ENCODE measurements around the gene DLG2. TPM values are rescaled to one million over a fixed set of nuclear protein-coding genes. Genes with fewer than 3 reads are reported as not detected.

The DLG2 gene
- polyA plus RNA-seq, 4 donors = 10.8 to 15.6 (median 12.2) TPM

DNA sequence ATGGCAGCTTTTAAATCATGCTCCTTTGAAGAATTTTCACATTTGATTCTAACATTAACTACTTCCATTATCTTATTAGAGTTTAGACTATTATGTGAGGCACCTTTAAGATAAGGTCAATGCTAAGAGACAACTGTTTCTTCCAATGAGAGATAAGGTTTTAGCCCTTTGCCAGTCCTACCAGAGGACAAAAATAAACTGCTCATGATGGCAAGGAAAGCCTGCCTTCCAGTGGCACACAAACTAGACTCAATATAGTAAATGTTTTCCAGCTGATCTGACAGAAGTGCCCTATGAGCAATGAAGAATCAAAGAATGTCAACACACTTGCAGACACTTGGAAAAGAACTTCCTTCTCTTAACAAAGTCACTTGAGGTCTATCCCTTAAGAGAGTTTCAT is 1188.6 kb downstream of the DLG2 start:
- no peak for DNase-seq (ENCODE audit: low read depth in 4 of 4, low spot score in 2 of 4)

DNA sequence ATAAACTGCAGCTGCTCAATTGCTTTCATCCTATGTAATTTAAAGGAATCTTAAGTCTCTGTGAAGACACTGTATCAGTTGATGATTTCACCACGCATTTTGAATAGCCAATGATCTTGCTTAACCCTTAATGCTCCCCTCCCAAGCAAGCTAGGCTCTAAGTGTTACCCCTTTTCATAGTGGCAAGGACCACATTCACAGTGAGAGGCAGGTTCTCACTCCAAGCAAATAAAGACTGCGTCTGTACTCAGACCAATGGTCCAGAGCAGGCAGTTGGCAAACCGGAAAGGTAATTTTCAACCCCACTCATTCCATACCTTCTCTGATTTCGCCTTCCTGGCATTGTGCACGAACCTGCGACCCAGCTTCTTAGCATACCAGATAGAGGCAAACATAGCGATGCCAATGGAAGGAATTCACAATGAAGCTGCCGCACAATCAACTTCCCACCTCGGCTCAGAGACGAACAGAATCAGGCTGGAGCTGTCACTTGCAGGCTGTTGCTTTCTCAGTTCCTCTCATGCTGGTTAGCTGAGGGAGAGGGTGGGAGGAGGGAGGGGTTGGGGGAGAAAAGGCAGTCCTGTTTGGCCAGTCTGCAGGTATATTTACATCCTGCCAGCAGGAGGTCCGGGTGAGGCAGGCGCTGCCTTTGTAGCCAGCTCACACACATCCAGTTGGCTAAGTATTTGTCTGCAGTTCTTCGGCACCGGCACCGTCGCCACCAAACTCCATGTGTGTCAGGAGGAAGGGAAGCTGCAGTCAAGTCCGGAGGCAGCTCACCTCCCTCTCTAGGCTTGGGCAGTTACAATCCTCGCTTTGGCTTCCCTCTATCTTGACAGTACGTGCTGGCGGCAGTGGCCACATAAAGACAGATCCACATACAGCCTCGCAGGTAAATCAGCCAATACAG is 1189.8 kb downstream of the DLG2 start:
- DNase-seq (ENCODE audit: low read depth in 4 of 4, low spot score in 2 of 4) = peak in 3 of 4 donors; percentile 2 to 38 (median 23)

DNA sequence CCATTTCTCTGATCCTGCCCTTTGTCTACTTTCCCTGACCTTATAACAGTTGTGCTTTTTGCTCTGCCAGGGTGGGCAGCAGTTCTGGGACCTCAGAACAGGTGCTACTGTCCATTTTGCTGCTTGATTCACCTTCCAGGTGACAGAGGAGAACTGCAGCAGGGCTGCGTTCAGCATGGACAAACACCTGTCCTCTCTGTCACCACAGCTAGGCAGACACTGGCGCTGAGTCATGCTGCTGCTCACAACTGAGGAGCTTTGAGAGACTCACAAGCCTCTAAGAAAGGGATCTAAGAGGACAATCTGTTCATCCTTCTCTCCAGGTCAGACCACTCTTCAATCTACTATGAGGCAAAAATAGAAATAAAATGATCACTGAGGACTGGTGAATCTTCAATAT is 1196.5 kb downstream of the DLG2 start:
- DNase-seq (ENCODE audit: low read depth in 4 of 4, low spot score in 2 of 4) = no peak

DNA sequence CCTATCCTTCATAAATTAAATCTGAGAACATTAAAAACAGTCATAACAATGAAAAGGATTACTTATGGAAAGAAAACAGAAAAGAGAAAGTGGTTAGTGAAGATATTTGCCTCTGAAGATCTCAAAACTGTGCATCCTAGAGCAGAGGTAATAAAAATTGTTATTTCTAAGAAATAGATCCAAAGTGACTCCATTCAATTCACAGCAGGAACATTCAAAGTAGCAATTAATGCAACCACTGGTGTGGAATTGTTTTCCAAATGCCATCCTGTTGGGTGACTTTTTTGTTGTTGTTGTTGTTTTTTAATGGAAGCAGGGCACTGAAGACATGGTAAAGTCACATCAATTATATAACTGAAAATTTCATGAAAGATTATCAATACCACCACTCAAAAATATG is 1201.5 kb downstream of the DLG2 start:
- no peak for DNase-seq (ENCODE audit: low read depth in 4 of 4, low spot score in 2 of 4)

GRCh38 chr11:84420271-84420670 is 1206.9 kb downstream of the DLG2 start:
- DNase-seq (ENCODE audit: low read depth in 4 of 4, low spot score in 2 of 4) = peak; percentile 20 to 36 (median 30)

DNA sequence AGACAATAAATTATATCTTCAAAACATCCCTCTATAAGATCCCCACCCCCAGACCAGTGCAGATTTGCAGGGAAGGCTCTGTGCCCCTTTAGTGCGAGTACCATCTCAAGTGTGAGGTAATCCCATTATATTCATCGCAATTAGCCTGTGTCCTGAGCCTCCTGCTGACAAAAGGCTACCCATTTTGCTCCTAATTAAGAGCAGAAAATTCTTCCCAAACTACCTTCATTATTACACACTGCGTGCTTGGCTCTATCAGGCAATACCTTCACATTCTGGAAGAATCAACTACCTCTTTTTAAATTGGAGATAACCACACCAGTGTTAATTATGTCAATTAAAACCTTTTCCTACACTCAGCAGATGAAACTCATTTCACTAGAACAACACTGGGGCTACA is 1207.5 kb downstream of the DLG2 start:
- no peak for DNase-seq (ENCODE audit: low read depth in 4 of 4, low spot score in 2 of 4)

DNA sequence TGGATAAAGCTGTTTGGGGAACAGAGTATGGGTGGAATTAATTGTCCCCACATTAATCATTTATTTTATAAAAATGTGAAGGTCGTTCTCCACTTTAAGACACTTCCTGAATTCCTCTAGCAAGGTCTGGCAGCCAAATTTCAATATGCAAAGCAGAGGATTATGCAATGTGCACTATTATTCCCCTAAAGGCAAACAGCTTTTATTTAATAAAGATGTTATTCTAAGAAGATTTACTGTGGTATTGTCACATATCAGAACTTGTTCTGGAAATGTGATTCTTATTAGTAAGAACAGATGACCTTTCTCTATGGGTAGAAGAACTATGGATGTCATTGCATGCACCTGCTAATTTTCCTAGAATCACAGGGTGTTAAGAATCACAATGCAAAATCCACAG is 1212.2 kb downstream of the DLG2 start:
- DNase-seq (ENCODE audit: low read depth in 4 of 4, low spot score in 2 of 4) = no peak

GRCh38 chr11:84413549-84413948 is 1213.6 kb downstream of the DLG2 start:
- no peak for DNase-seq (ENCODE audit: low read depth in 4 of 4, low spot score in 2 of 4)

DNA sequence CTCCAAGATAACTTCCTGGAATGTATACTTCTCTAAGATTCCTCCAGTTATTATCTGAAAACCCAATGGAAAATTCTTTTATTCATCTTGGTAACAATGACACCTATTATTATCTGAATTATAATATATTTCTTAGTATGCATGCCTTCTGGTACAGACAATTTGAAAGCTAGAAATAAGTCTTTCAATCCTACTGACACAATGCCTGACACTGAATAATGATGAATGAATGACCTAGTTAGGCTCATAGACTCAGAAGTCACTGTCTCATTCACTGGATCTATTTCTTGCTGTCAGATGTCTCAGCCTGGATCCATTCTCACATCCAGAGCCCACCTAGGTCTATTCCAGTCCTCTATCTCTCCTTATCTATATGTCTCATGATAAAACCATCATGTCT is 1214.3 kb downstream of the DLG2 start:
- no peak for DNase-seq (ENCODE audit: low read depth in 4 of 4, low spot score in 2 of 4)

GRCh38 chr11:84408946-84409411 is 1218.2 kb downstream of the DLG2 start:
- DNase-seq (ENCODE audit: low read depth in 4 of 4, low spot score in 2 of 4) = no peak

GRCh38 chr11:84407091-84407490 is 1220.1 kb downstream of the DLG2 start:
- no peak for DNase-seq (ENCODE audit: low read depth in 4 of 4, low spot score in 2 of 4)

DNA sequence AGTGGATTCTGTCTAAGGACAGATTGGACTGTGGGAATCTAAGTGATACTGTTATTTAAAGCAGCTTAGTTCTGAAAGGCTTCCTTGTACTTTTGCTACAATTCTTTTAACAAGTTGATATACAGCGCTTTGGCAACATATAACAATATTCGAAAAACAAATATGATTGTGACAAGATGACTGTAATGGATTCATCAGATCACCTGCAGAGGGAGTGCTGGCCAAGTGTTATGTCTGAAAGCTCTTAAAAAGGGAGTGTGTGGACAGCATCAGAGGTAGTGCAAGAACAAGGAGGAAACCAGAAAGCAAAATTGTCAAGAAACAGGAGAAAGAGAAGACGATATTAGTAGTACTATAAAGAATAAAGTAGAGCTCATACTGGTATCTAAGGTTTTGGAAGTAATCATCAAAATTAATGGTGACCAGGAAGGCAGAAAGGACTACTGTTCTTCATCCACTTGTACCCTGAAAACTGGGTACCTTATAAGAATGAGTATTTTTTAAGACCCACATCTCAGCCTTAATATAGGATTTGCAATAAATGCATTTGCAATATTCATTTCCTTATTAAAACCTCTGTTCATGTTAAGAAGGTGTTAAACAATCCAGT is 1229.0 kb downstream of the DLG2 start:
- DNase-seq (ENCODE audit: low read depth in 4 of 4, low spot score in 2 of 4) = no peak

GRCh38 chr11:84396521-84396920 is 1230.6 kb downstream of the DLG2 start:
- no peak for DNase-seq (ENCODE audit: low read depth in 4 of 4, low spot score in 2 of 4)

- no peak for DNase-seq (ENCODE audit: low read depth in 4 of 4, low spot score in 2 of 4)
Observed at GRCh38 chr11:84390441-84391078, 1236.6 kb downstream of the DLG2 start.

GRCh38 chr11:84389696-84390095 is 1237.4 kb downstream of the DLG2 start:
- no peak for DNase-seq (ENCODE audit: low read depth in 4 of 4, low spot score in 2 of 4)

DNA sequence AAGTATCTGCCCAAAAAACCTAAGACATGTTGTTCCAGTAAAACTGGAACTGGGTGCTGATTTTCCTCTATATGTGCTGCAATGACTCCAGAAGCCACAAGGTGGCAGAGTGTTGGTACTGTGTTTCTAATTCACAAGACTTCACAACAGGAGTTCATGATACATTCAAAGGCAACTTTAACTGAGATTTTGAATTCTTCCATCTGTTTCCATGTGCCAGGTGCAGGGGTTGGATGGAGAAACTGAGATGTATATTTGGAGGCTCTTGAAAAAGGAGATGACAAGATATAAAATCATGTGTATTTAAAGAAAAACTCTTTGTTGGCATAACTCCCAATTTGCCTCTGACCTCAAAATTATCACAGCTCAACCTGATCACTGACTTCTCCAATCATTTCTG is 1242.4 kb downstream of the DLG2 start:
- peak in 1 of 4 donors; percentile 20 for DNase-seq (ENCODE audit: low read depth in 4 of 4, low spot score in 2 of 4)

DNA sequence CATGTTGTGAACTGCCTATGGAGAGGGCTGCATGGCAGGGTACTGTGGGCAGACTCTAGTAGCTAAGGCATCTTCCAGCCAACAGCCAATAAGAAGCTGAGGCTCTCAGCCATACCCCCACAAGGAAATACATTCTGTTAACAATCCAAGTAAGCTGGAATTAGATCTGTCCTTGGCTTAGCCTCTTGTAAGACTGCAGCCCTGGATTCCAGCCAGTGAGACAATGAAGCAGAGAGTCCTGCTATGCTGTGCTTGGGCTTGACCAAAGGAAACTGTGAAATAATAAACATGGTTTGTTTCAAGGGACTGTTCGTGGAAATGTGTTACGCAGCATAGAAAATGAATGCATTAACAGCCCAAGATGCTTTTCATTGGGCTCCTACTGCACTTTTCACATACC is 1243.6 kb downstream of the DLG2 start:
- DNase-seq (ENCODE audit: low read depth in 4 of 4, low spot score in 2 of 4) = no peak

DNA sequence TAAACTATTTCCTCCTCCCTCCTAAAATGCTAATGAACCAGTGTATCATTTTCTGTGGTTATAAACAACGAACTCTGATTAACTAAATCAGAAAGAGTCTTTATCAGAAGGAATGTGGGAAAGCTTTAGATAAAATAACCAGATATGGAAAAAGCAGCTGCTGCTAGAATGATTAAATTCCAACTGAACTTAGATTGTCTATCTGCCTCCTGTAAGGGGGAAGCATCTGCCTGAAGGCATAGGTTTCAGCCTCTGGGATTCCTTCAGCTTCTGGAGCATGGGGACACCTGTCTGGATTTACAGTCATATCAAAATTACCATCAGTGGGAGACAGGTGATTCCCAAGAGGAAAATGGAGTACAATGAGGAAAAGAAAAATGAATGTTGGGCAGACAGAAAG is 1245.5 kb downstream of the DLG2 start:
- DNase-seq (ENCODE audit: low read depth in 4 of 4, low spot score in 2 of 4) = no peak

GRCh38 chr11:84372381-84372950 is 1254.7 kb downstream of the DLG2 start:
- no peak for DNase-seq (ENCODE audit: low read depth in 4 of 4, low spot score in 2 of 4)

DNA sequence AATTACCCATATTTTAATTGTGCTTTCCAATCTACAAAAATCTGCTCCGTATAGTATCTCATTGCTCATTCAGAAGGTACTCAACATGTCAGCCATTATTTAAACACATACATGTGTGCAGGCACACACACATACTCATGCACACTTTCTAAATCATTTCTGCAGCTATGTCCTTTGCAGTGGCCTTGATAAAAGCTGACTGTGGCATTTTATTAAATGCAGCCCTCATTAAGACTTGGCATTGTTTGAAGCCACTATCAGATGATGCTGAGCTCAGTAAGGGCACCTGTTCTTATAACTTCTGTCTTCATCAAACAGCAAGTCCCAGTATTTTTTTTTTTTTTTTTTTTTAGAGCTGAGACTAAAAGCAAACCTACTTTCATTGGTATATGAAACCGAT is 1269.1 kb downstream of the DLG2 start:
- no peak for DNase-seq (ENCODE audit: low read depth in 4 of 4, low spot score in 2 of 4)

DNA sequence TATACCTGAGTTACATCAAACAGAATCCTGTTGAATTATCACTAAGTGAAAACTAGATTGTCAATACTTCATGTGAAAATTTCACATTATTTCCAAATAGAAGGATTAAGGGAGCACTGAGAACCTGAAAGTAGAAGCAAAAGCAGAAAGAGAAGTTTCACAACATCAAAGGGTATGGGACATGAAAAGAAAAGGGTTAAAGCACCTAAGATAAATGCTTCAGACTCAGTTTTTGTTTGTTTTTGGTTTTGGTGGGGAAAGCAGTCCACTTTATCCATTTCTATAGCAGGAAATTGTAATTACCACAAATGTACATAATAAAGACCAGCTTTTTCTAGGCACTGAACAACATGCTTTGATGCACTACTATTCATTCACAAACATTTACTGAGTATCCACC is 1271.2 kb downstream of the DLG2 start:
- no peak for DNase-seq (ENCODE audit: low read depth in 4 of 4, low spot score in 2 of 4)
